GM18502 (cell line): ENCODE data around the gene TLE3.
"Not testable (repeated sequence)": the region's sequence is repeated elsewhere in the genome, so short reads cannot be mapped to it uniquely, and the experiment has no call there.

Experiments used
- ATAC-seq: cut with Tn5 transposase; IDR thresholded peaks from one replicate; pipeline ENCODE4 v1.9.1; 2021; ENCODE audit warnings: mild to moderate bottlenecking; ENCODE audit not compliant: unreplicated experiment, poor library complexity

Gene TLE3

DNA sequence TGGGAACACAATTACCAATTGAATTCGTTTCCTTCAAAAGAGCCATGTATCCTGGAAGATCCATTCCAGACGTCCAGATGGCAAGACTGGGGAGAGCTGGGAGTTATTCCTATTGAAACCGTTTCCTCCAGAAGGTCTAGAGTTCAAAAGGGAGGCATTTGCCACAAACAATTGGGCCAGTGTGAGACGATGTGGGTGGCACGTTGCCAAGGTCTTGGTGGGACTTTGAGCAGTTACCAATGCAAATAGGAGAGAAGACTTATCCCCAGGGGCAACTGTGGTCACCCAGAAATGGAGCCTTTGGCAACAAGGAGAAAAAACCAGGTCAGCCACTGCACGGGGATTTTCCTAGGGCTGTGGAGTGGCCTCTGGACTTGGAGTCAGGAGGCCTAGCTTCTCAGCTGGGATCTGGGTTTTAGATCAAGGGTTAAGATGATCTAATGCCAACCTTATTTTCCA is 29.6 kb upstream of the TLE3 start:
- no peak for ATAC-seq

DNA sequence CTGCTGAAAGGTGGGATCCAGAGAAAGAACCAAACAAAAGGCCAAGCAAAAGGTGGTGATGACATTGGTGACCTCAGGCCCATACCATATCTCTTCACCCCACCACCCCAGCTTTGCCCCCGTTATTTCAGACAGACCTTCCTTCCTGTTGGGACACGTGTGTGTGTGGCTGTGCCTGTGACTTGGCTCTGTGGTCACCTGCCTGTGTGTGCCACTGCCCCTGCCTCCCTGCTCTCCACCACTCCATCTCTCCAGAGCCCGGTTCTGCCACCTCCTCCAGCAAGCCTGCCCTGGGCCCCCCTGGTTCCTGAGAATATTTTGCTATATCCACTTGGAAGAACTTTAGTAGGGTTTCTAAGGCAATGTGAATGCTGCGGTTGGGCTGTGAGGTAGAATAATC is 28.6 kb upstream of the TLE3 start:
- no peak for ATAC-seq

DNA sequence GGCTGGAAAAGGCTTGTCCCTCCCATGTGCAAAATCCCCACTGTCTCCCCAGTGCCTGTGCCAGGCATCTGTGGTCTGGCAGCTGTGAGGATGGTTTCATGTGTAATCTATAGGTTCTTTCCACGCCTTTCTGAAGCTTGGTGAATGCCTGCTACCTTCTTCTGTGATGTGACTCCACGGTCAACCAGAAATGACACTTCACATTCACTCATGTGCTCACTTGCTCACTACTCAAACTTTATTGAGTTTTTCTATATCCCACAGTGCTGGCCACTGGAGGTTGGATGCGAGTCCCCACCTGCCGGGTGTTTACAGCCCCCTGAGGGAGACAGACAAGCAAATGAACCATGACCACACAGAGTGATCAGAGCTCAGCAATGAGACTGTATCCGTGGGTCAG is 27.9 kb upstream of the TLE3 start:
- ATAC-seq: no peak

DNA sequence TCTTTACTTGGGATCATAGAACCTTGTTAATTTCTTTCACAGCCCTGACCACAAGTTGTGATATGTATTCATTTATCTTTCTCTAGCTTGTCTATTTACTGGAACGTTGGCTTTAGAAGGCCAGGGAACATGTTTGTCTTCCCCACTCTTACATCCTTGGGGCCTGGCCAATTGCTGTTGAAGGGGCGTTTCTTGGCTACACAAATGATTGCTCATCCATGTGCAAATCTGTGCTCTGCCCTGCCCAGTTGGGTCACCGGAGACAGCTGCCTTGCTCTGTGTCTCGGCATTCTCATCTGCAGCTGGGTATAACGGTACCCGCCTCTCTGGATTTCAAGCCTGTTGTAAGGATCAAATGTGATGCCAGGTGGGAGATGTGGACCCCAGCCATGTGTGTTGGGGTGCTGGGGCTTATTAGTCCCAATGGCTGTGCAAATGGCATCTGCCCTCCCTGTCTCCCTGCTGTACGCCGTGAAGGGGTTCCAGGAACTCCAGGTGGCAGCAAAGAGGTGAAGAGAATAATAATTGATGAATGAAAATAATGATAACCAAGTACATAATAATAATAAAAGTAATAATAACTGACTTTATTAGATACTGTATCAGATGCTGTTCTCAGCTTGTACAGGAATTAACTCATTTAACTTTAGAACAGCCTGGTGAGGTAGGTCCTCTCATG is 24.0 kb upstream of the TLE3 start:
- no peak for ATAC-seq

DNA sequence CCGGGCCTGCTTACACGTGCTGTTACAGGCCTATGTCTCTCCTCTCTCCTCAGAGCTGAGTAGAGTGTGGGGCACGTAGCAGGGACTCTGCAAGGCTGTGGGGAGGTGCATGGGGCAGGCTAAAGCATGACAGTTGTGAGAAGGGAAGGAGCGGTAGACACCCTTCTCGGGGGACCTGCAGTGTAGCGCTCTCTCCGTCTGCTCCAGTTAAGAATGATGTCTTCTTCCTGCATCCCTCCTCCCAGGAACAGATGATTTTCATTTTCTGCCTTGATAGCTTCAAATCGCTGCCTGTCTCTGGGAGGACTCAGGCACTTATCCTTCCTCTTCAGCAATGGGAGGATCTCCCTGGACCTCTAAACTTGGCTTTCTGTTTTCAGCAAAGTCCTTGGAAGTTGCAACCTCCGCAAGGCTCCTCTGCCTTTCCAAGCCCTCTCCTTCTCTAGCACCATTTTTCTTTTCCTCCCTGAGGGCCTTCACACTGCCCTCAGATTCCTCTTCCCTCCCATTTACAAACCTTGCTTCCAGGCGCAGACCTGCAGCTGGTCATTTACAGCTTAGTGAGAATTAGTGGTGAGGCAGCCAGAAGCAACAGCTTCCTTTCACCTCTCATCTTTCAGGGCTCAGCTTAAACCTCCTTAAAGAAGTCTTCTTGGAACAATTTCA is 23.4 kb upstream of the TLE3 start:
- ATAC-seq: no peak

DNA sequence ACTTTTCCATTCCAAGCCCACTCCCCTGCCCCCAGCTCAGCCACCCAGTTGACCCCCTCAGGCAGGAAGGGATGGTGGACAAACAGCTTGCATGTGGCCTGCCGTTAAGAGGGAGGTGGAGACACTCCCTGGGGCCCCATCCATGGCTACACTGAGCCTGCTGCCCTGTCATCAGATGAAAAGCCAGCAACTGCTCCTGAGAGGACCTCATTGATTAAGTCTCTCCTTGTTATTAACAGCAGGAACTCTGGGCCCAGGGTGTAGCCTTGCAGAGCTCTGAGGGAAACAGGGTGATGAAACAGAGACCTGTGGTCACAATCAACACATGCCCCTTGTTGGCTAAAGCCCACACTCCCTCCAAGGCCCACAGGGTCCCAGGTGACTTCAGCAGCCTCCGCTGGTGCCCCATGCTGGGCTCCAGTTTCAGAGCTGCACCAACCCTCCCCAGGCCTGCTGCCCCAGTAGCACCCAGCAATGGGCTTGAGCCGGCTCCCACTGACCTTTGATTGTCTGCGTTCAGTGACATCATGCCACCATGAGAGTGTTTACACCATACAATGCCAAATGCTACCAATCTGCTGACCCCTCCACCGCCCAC is 22.3 kb upstream of the TLE3 start:
- no peak for ATAC-seq

DNA sequence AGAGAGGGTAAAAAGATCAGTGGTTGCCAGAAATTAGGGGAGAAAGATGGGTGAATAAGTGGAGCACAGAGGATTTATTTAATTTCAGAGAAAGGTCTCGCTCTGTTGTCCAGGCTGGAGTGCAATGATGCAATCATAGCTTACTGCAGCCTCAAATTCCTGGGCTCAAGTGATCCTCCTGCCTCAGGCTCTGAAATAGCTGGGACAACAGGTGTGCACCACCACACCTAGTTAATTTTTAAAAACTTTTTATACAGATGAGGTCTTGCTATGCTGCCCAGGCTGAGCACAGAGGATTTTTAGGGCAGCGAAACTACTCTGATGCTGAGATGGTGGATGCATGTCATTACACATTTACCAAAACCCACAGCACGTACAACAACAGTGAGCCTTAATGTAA is 20.9 kb upstream of the TLE3 start:
- no peak for ATAC-seq

DNA sequence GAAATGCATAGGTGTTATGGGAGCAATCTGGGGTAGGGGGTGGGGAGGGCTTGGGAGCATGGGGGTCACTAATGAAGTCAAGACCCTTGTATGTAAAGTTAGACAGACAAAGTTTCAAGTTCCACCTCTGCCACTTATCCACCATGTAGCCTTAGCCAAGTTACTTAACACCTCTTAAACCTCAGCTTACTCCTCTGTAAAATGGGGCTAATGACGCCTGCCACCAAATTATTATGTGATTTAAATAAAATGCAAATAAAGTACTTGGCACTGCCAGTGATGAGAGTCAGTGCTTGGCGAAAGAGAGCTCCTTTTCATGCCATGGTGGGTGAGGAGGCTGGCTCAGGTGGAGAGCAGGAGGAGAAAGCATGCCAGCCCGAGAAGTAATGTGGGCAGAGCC is 18.6 kb upstream of the TLE3 start:
- no peak for ATAC-seq

DNA sequence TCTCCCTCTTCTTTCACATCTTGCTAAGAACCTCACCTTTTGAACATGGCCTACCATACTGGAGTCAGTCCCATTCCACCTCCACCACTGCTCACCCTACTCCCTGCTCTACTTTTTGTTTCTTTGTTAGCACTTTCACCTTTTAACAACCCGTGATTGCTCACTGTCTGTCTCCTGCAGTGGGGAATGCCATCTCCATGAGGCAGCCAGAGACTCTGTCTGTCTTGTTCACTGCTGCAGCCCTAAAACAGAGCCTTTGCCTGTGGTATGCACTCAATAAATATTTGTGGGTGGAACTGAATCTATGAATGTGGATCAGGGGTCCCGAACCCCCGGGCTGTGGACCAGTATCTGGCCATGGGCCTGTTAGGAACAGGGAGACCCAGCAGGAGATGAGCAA is 16.5 kb upstream of the TLE3 start:
- no peak for ATAC-seq

DNA sequence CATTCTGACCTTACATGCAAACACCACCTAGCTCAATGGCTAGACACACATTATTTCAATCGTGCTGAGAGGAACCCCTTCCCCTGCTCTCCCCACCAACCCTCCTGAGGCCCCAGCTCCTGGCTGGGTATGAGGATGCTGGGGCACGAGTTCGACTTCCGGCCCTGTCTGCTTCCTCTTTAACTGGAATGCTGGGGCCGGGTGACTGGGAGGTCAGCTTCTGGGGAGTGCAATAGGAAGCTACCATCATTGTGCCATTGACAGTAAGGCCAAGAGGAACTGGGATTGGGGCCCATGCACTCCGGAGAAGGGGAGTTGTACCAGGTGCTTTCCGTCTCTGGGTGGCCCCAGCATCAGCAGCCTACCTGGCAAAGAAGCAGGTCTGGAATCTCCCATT is 15.6 kb upstream of the TLE3 start:
- no peak for ATAC-seq

DNA sequence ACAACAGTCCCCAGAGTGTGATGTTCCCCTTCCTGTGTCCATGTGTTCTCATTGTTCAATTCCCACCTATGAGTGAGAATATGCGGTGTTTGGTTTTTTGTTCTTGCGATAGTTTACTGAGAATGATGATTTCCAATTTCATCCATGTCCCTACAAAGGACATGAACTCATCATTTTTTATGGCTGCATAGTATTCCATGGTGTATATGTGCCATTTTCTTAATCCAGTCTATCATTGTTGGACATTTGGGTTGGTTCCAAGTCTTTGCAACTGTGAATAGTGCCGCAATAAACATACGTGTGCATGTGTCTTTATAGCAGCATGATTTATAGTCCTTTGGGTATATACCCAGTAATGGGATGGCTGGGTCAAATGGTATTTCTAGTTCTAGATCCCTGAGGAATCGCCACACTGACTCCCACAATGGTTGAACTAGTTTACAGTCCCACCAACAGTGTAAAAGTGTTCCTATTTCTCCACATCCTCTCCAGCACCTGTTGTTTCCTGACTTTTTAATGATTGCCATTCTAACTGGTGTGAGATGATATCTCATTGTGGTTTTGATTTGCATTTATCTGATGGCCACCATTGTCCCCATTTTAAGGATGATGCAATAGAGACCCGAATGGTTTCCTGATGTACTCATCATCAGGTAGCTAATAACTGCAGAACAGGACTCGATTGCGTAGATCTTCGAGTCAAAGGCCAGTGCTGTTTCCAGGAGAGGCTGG is 15.0 kb upstream of the TLE3 start:
- ATAC-seq: not testable (repeated sequence)

DNA sequence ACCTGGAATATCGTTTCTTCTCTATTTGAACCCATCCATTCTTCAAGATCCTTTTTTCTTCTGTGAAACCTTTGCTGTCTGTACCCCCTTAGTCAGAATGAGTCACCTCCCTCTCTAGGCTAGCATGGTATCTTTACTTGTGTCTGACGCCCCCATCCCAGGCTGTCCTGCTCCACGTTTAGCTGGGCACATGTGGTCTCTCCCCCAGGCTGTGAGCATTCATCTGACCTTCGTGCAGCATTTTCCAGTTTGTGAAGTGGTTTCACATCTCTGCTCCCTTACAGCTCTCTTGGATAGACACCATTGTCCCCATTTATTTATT is 14.3 kb upstream of the TLE3 start:
- ATAC-seq: no peak

DNA sequence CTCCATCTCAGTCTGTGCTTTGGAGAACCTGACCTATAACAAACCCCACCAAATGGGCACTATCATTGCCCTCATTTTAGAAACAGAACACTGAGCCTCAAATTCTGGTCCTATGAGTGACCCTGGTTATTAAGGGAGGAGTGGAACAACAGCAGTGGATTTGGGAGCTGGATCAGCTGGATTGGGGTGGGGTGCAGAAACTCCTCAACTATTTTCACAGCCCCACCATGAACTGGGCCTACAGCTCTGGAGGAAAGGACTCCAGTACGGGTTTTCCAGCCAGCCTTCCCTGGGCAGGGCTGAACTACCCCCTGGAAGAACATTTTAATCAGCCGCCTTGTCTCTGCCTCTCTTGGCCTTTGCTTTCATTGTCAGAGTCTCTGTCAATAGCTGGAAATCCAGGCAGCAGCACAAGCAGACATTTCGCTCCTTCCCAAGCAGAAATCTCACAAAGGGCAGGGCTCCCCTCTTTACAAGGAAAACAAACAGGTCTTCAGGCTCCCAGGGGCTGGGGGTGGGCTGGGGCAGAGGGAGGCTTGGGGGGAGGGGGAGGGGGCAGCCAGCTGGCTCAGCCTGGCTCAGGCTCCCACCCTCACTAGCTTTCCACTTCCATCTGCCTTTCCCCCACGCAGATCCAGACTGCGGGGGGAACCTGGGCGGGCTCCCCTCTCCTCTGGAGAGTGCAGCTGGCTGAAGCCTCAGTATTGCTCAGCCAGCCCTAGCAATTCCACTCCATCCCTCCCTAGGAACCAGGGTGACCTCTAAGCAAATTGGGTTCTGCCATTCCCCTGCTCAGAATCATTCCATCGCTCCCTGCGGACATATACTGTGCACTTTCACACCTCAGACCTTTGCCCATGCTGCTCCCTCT is 13.7 kb upstream of the TLE3 start:
- no peak for ATAC-seq

DNA sequence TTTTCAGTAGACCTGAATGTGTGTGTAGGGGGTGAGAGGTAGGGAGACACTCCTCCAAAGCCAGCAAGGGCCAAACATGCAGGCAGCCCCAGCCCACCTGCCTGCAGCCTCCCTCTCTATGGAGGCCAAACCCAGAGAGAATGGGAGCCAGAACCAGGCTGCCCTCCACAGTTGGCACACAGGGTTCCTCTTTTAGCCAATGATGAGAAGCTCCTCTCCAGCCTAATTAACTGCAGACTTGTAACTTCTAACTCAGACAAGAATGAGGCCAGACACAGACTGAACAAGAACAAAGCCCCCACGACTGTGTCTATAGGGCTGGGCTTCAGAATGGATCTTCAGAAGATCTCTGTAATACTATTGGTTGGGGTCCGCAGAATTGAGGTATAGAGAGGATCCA is 12.3 kb upstream of the TLE3 start:
- ATAC-seq: no peak

DNA sequence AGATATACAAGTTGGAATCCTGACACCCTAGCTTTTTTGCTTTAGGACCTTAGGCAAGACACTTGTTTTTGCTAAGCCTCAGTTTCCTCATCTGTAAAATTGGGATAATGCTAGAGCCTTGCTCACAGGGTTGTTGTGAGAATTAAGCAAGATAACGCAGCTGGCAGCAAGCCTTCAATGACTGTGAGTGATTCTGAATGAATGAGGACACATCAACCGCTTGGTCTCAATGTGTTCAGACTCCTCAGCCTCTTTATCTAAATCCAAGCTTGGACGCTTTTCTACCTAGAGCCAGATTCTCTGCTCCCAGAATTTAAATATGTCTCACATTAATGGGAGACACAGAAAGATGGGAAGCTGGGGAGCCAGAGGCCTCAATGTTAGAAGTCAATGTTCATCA is 11.8 kb upstream of the TLE3 start:
- no peak for ATAC-seq

DNA sequence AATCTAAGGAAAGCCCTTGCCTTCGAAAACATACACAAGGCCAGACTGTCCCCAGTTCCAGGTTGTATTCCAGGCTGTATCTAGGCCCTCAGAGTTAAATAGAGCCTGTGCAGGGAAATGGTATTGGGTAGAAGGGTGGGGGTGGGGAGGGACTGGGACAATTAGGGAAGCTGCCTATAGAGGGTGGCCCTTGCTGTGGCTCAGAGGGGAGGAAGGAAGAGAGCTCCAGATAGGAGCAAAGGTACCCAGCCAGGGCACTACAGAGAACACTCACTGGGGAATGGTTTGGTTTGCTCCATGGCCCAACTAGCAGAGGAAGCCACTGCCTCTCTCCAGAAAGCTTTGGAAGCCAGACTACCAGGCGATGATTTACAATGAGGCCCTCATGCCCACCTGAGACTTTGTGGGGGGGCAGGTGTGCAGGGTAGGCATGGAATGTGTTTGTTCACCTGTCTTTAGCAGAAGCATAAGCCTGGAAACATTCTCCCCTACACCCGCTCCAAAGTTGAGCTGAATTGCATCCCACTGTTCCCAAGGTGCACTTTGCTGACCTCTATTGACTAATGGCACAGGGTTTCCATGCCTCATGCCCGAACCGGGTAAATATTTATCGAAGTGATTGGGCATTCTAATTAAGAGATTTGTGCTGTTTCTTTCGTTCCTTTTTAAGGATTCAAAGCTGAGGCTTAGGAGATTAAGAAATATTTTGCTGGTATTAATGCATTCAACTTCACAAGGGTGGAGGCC is 6.3 kb upstream of the TLE3 start:
- ATAC-seq: no peak

DNA sequence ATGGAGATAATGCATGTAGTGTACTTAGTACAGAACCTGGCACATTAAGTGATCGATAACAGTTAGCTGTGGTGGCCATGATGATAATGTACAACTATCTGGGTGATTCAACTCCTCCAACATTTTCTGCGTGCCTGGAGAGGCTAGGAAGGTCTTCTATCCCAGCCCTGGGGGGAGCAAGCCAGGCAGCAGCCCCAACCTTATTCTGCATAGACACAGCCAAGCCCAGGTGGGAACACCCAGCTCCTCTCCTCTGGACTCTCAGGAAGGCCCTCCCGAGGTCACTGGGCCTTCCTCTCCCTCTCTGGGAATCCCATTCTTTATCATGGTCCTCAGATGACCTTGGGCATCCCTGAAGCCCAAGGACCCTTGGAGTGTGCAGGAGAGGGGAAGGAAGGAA is 5.1 kb upstream of the TLE3 start:
- no peak for ATAC-seq

DNA sequence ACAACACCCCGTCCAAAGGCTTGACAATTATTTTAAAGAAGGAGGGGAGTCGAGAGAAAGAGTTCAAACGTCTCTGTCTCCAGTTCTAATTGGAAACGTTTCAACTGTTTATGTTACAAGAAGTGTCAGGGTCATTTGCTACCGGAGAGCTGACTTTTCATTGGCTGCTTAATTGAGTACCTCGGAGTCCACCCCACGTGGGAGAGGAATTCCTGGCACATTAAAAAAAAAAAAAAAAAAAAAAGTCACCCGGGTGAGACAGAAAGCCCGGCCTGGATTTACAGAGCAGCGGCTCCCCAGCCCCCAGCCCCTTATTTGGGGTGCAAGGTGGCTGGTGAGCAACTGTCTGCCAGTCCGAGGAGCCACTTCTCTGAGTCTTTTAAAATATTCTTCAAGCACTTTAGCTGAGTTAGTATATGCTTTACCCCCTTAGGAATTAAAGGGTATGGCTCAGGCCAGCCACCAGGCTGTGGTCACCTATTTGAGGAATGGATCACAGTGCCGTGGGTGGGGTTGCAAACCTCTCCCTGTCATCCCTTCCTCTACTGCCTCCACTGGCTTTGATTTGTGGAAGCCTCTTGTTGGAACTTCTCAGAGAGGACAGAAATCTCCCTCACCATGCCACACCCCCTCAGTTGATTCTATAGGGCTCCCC is 3.9 kb upstream of the TLE3 start:
- ATAC-seq: no peak
